RWPE2 (cell line): Measurements from ENCODE around the gene MACROD2.
A peak's percentile ranks its signal among the peaks of the same experiment; 100 is the strongest.

Experiments
- ATAC-seq: fragments of 200-7000 bp; cut with Tn5 transposase; 3 replicates; pipeline ENCODE4 v1.9.1; 2021; ENCODE audit warnings: low read depth
- DNase-seq: peaks from one replicate; pipeline ENCODE4 v3.0.0-alpha.2; 2020; ENCODE audit warnings: low spot score
- H3K27ac ChIP-seq: fragments of 450-650 bp; 2 replicates; pipeline ENCODE4 v1.5.1; 2017; ENCODE audit warnings: mild to moderate bottlenecking; ENCODE audit not compliant: poor library complexity, severe bottlenecking
- H3K27me3 ChIP-seq: fragments of 250-450 bp; sonication (Bioruptor Pico); 2 replicates; pipeline ENCODE4 v1.5.1; 2021; ENCODE audit warnings: mild to moderate bottlenecking, moderate library complexity; ENCODE audit not compliant: insufficient read depth, poor library complexity, severe bottlenecking
- H3K36me3 ChIP-seq: fragments of 250-450 bp; sonication (Bioruptor Pico); 2 replicates; pipeline ENCODE4 v1.5.1; 2020; ENCODE audit warnings: low read depth, mild to moderate bottlenecking, moderate library complexity
- H3K4me1 ChIP-seq: fragments of 250-450 bp; sonication (Bioruptor Pico); 2 replicates; pipeline ENCODE4 v1.5.1; 2021; ENCODE audit warnings: mild to moderate bottlenecking, moderate library complexity; ENCODE audit not compliant: insufficient read depth, poor library complexity, severe bottlenecking
- H3K4me3 ChIP-seq: fragments of 250-450 bp; sonication (Bioruptor Pico); 2 replicates; pipeline ENCODE4 v1.5.1; 2021; ENCODE audit warnings: mild to moderate bottlenecking, moderate library complexity; ENCODE audit not compliant: severe bottlenecking
- H3K9me3 ChIP-seq: fragments of 250-450 bp; sonication (Bioruptor Pico); 2 replicates; pipeline ENCODE4 v1.5.1; 2021; ENCODE audit warnings: mild to moderate bottlenecking, moderate library complexity; ENCODE audit not compliant: severe bottlenecking
- CTCF ChIP-seq: fragments of 450-650 bp; IDR thresholded peaks from one replicate; pipeline ENCODE4 v1.5.1; 2017; ENCODE audit warnings: mild to moderate bottlenecking, moderate library complexity; ENCODE audit not compliant: poor library complexity, severe bottlenecking

The MACROD2 gene

GRCh38 chr20:14732343-14732742 is 737.0 kb downstream of the MACROD2 start:
- Histone ChIP-seq H3K9me3 (no peaks in the 10 kb centered on the region), H3K27me3 (no peaks in the 10 kb centered on the region), H3K4me1 (no peaks in the 10 kb centered on the region), H3K36me3 (no peaks in the 10 kb centered on the region), H3K27ac (no peak overlapping the region), H3K4me3 (no peak overlapping the region)
- ATAC-seq: no peak
- no peak for TF ChIP-seq CTCF
- no peak for DNase-seq

GRCh38 chr20:14732996-14733395 is 737.7 kb downstream of the MACROD2 start:
- Histone ChIP-seq H3K4me3 (no peak overlapping the region), H3K36me3 (no peaks in the 10 kb centered on the region), H3K9me3 (no peaks in the 10 kb centered on the region), H3K27me3 (no peaks in the 10 kb centered on the region), H3K4me1 (no peaks in the 10 kb centered on the region), H3K27ac (no peak overlapping the region)
- no peak for TF ChIP-seq CTCF
- no peak for ATAC-seq
- DNase-seq: no peak

- Histone ChIP-seq H3K4me3 (no peak overlapping the region), H3K27ac (no peak overlapping the region)
These were observed 745.1 kb downstream of the MACROD2 start for GRCh38 chr20:14740380-14740779.

GRCh38 chr20:14741616-14742015 is 746.3 kb downstream of the MACROD2 start:
- DNase-seq (no peak), ATAC-seq (no peak)
- no peaks in the 10 kb centered on the region for H3K4me1 ChIP-seq

More at GRCh38 chr20:14740380-14740779, 745.1 kb downstream of the MACROD2 start:
- Histone ChIP-seq H3K4me1 (no peaks in the 10 kb centered on the region), H3K9me3 (no peaks in the 10 kb centered on the region), H3K36me3 (no peaks in the 10 kb centered on the region), H3K27me3 (no peaks in the 10 kb centered on the region)
- no peak for ATAC-seq
- DNase-seq: no peak
- TF ChIP-seq CTCF: no peak

More at GRCh38 chr20:14741616-14742015, 746.3 kb downstream of the MACROD2 start:
- Histone ChIP-seq H3K9me3 (no peaks in the 10 kb centered on the region), H3K27me3 (no peaks in the 10 kb centered on the region), H3K36me3 (no peaks in the 10 kb centered on the region), H3K27ac (no peak overlapping the region), H3K4me3 (no peak overlapping the region)
- TF ChIP-seq CTCF: peak; percentile 39
